Esophagus (tissue), 2 donors: ENCODE results near the gene NDUFS7. TPM values are rescaled to one million over a fixed set of nuclear protein-coding genes. Genes with fewer than 3 reads are reported as not detected.

ENCODE experiments used
- H3K27ac ChIP-seq, 2 donors: one replicate each; pipeline ENCODE4 v1.5.1; 2013; ENCODE audit warnings: low read depth in 2 of 2, mild to moderate bottlenecking in 2 of 2, inconsistent platforms in 1 of 2, low read length in 1 of 2, moderate library complexity in 1 of 2
- H3K27me3 ChIP-seq, 2 donors: one replicate each; pipeline ENCODE4 v1.6.1; 2013; ENCODE audit warnings: low read length in 2 of 2, control low read depth in 1 of 2, mild to moderate bottlenecking in 1 of 2; ENCODE audit not compliant: insufficient read depth in 2 of 2, control insufficient read depth in 1 of 2
- H3K36me3 ChIP-seq, 2 donors: one replicate each; pipeline ENCODE4 v1.6.1; 2013; ENCODE audit warnings: low read length in 1 of 2; ENCODE audit not compliant: control insufficient read depth in 2 of 2, insufficient read depth in 2 of 2
- H3K4me1 ChIP-seq, 2 donors: one replicate each; pipeline ENCODE4 v1.6.1; 2013; ENCODE audit warnings: low read length in 1 of 2; ENCODE audit not compliant: control insufficient read depth in 2 of 2, insufficient read depth in 2 of 2
- H3K4me3 ChIP-seq, 2 donors: one replicate each; pipeline ENCODE4 v1.5.1; 2013; ENCODE audit warnings: low read length in 2 of 2, mild to moderate bottlenecking in 2 of 2, low read depth in 1 of 2, moderate library complexity in 1 of 2
- H3K9me3 ChIP-seq, 2 donors: one replicate each; pipeline ENCODE4 v1.6.1; 2013; ENCODE audit warnings: mild to moderate bottlenecking in 2 of 2, low read depth in 1 of 2, low read length in 1 of 2, moderate library complexity in 1 of 2; ENCODE audit not compliant: control insufficient read depth in 2 of 2, insufficient read depth in 1 of 2
- WGBS, 2 donors: extraction: QIAGEN DNeasy Blood & Tissue Kit; methylation state at CpG; one replicate each; pipeline ENCODE4 v1.1.7; 2013; 5-methylcytosine and 5-hydroxymethylcytosine counted together
- polyA plus RNA-seq, 2 donors: library from polyadenylated mRNA; stranded (reverse); fragments of 200-250 nt; gene quantifications; one replicate each; pipeline ENCODE4 v1.2.3, GENCODE V29; 2013
- donor health status: healthy with polysubstance abuse.
- donor health status: Bipolar disorder and iron deficiency.

NDUFS7 gene
- polyA plus RNA-seq, 2 donors, result 106 to 160 TPM

GRCh38 chr19:1430246-1430645, 46.5 kb downstream of the NDUFS7 start:
- H3K9me3 ChIP-seq, result no peaks in the 10 kb centered on the region
- WGBS, 2 donors, result 86 to 89% methylated on average over 14 of the region's 14 CpGs
- H3K4me3 ChIP-seq, result no peak overlapping the region
- H3K27ac ChIP-seq, result no peak overlapping the region
- no peaks in the 10 kb centered on the region for H3K27me3 ChIP-seq
- H3K36me3 ChIP-seq, result peaks cover 14 to 65% of the 10 kb centered on the region in 2 donors
- peaks cover 1 to 2% of the 10 kb centered on the region in 2 donors for H3K4me1 ChIP-seq

- Histone ChIP-seq H3K4me1 (peaks cover 0 to 4% of the 10 kb centered on the region in 2 donors), H3K4me3 (no peak overlapping the region), H3K27me3 (no peaks in the 10 kb centered on the region), H3K9me3 (no peaks in the 10 kb centered on the region), H3K36me3 (peaks cover 11 to 62% of the 10 kb centered on the region in 2 donors), H3K27ac (no peak overlapping the region)
- 87 to 92% methylated on average over 24 of the region's 24 CpGs for WGBS, 2 donors
These were observed 48.2 kb downstream of the NDUFS7 start for GRCh38 chr19:1431759-1432506.

- Histone ChIP-seq H3K27ac (no peak overlapping the region), H3K4me3 (no peak overlapping the region), H3K36me3 (peaks cover 11 to 56% of the 10 kb centered on the region in 2 donors), H3K27me3 (no peaks in the 10 kb centered on the region), H3K9me3 (no peaks in the 10 kb centered on the region), H3K4me1 (peaks cover 0 to 4% of the 10 kb centered on the region in 2 donors)
- WGBS, 2 donors, result 86 to 88% methylated on average over 16 of the region's 16 CpGs
These were observed 48.8 kb downstream of the NDUFS7 start for GRCh38 chr19:1432507-1432887.

- no peak overlapping the region for H3K4me3 ChIP-seq
- H3K36me3 ChIP-seq, result peaks cover 11 to 54% of the 10 kb centered on the region in 2 donors
- 83 to 85% methylated on average over 47 of the region's 47 CpGs for WGBS, 2 donors
- H3K9me3 ChIP-seq, result no peaks in the 10 kb centered on the region
- peaks cover 0 to 4% of the 10 kb centered on the region in 2 donors for H3K4me1 ChIP-seq
- no peaks in the 10 kb centered on the region for H3K27me3 ChIP-seq
- H3K27ac ChIP-seq, result no peak overlapping the region
These were observed 49.7 kb downstream of the NDUFS7 start for GRCh38 chr19:1433119-1434039.

- H3K9me3 ChIP-seq, result no peaks in the 10 kb centered on the region
- peaks cover 11 to 51% of the 10 kb centered on the region in 2 donors for H3K36me3 ChIP-seq
- no peak overlapping the region for H3K27ac ChIP-seq
- H3K4me3 ChIP-seq, result no peak overlapping the region
- peaks cover 0 to 4% of the 10 kb centered on the region in 2 donors for H3K4me1 ChIP-seq
- no peaks in the 10 kb centered on the region for H3K27me3 ChIP-seq
- WGBS, 2 donors, result 89 to 91% methylated on average over 17 of the region's 17 CpGs
These were observed 50.3 kb downstream of the NDUFS7 start for GRCh38 chr19:1434040-1434366.

- WGBS, 2 donors, result 84 to 87% methylated on average over 39 of the region's 39 CpGs
- Histone ChIP-seq H3K4me3 (no peak overlapping the region), H3K36me3 (peaks cover 11 to 49% of the 10 kb centered on the region in 2 donors), H3K27ac (no peak overlapping the region), H3K27me3 (no peaks in the 10 kb centered on the region), H3K9me3 (no peaks in the 10 kb centered on the region), H3K4me1 (peaks cover 2 to 9% of the 10 kb centered on the region in 2 donors)
These were observed 50.9 kb downstream of the NDUFS7 start for GRCh38 chr19:1434577-1435060.

- Histone ChIP-seq H3K4me3 (no peak overlapping the region), H3K27me3 (no peaks in the 10 kb centered on the region), H3K9me3 (no peaks in the 10 kb centered on the region), H3K4me1 (peaks cover 6 to 11% of the 10 kb centered on the region in 2 donors), H3K36me3 (peaks cover 8 to 48% of the 10 kb centered on the region in 2 donors), H3K27ac (no peak overlapping the region)
- WGBS, 2 donors, result 84 to 88% methylated on average over 21 of the region's 21 CpGs
These were observed 51.8 kb downstream of the NDUFS7 start for GRCh38 chr19:1435378-1435989.

- peak overlapping the region in 1 of 2 donors; percentile 51 for H3K27ac ChIP-seq
- no peak overlapping the region for H3K4me3 ChIP-seq
- H3K4me1 ChIP-seq, result peaks cover 7 to 11% of the 10 kb centered on the region in 2 donors
- WGBS, 2 donors, result 44 to 50% methylated on average over 8 of the region's 8 CpGs
- H3K36me3 ChIP-seq, result peaks cover 10 to 51% of the 10 kb centered on the region in 2 donors
- H3K9me3 ChIP-seq, result no peaks in the 10 kb centered on the region
- H3K27me3 ChIP-seq, result no peaks in the 10 kb centered on the region
These were observed 53.9 kb downstream of the NDUFS7 start for GRCh38 chr19:1437609-1438008.
